NB4 (cell line): ENCODE data around the gene CLCN7.

Source experiments
- DNase-seq: peaks from one replicate; pipeline ENCODE4 v3.0.0; 2010; ENCODE audit warnings: low read depth
- H3K4me3 ChIP-seq: one replicate; pipeline ENCODE4 v1.5.1; 2011; ENCODE audit warnings: mild to moderate bottlenecking, low read depth, low read length, moderate library complexity
- MAX ChIP-seq: IDR thresholded peaks from 2 replicates; pipeline ENCODE4 v1.6.1; 2011; ENCODE audit warnings: low read depth, low read length
- MYC ChIP-seq: IDR thresholded peaks from 2 replicates; pipeline ENCODE4 v1.6.1; 2011; ENCODE audit warnings: low read depth, low read length
- POLR2A ChIP-seq: IDR thresholded peaks from 2 replicates; pipeline ENCODE4 v1.6.1; 2011; ENCODE audit warnings: mild to moderate bottlenecking; ENCODE audit not compliant: insufficient read length; ENCODE audit errors: extremely low read depth
- TF ChIP-seq, protein P1 (sequence below): IDR thresholded peaks from one replicate; pipeline ENCODE4 v1.5.1; 2012; ENCODE audit warnings: low read depth, low read length

The CLCN7 gene

GRCh38 chr16:1498899-1499676, 24.3 kb upstream of the CLCN7 start:
- DNase-seq: no peak
- no peak overlapping the region for H3K4me3 ChIP-seq
- TF ChIP-seq MAX: no peak
- no peak for TF ChIP-seq MYC
- TF ChIP-seq, protein P1, sequence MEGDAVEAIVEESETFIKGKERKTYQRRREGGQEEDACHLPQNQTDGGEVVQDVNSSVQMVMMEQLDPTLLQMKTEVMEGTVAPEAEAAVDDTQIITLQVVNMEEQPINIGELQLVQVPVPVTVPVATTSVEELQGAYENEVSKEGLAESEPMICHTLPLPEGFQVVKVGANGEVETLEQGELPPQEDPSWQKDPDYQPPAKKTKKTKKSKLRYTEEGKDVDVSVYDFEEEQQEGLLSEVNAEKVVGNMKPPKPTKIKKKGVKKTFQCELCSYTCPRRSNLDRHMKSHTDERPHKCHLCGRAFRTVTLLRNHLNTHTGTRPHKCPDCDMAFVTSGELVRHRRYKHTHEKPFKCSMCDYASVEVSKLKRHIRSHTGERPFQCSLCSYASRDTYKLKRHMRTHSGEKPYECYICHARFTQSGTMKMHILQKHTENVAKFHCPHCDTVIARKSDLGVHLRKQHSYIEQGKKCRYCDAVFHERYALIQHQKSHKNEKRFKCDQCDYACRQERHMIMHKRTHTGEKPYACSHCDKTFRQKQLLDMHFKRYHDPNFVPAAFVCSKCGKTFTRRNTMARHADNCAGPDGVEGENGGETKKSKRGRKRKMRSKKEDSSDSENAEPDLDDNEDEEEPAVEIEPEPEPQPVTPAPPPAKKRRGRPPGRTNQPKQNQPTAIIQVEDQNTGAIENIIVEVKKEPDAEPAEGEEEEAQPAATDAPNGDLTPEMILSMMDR: no peak
- TF ChIP-seq POLR2A: no peak

DNA sequence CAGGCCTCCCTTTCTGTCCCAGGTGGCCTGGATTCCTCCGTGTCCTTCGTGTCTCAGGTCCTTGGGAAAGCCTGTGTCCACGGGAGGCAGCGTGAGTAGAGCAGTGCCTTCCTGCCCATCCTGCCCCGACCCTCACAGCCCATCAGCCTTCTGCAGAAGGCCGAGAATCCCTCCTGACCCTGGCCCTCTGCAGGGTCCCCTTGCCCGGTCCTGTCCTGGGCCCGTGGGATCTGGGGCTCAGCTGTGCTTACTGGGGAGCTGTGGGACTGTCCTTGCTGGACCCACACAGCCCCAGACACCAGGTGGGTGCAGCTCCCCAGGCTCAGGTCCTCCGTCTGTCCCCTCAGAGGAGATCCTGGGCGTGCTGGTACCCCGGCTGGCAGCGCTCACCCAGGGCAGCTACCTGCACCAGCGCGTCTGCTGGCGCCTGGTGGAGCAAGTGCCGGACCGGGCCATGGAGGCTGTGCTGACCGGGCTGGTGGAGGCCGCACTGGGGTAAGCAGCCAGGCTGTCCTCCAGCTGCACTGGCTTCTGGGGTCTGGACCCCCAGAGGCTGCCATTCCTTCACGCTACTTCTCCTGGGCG, 22.3 kb upstream of the CLCN7 start:
- H3K4me3 ChIP-seq: no peak overlapping the region
- no peak for DNase-seq
- TF ChIP-seq MYC (no peak), POLR2A (no peak)
- TF ChIP-seq, protein P1: no peak

DNA sequence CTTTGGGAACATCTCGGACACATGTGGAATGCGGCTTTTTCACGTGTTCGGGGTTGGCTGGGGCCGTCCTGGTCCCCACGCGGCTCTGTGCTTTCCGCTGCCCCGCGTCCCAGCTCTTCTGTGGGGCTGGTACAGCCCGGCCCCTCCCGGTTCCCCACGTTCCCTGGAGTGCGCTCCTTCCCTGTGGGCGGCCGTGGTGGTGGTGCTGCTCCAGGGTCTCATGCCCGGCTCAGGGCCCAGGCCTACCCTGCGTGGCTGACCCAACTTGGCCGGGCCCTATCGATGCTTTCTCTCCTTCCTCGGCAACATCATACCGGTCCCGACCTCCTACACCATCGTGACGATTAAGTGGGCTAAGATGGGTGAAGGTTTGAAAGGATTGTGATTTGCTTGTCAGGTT, 21.6 kb upstream of the CLCN7 start:
- no peak overlapping the region for H3K4me3 ChIP-seq
- TF ChIP-seq MYC (no peak), POLR2A (no peak), MAX (no peak)
- TF ChIP-seq, protein P1: no peak
- no peak for DNase-seq

DNA sequence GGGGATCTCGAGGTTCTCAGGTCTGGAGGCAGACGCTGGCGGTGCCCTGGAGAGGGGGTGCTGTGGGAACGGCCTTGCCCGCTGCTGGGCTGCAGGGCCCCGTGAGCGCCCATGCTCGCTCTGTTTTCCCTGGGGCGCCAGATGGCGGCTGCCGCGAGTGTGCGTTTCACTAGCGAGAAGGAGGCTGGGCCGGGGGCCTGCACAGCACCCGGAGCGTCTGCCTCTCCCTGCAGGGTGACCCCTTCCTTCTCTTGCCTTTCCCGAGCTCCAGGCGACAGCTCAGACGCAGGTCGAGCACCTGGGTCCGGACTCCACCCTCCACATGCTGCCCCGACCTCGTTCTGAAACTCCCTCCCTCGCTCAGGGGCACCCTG, 21.0 kb upstream of the CLCN7 start:
- no peak for TF ChIP-seq MAX
- TF ChIP-seq MYC: no peak
- TF ChIP-seq, protein P1: no peak
- TF ChIP-seq POLR2A: no peak
- DNase-seq: no peak
- no peak overlapping the region for H3K4me3 ChIP-seq

- no peak overlapping the region for H3K4me3 ChIP-seq
- no peak for DNase-seq
- TF ChIP-seq, protein P1: no peak
- TF ChIP-seq MYC: no peak
- no peak for TF ChIP-seq POLR2A
- no peak for TF ChIP-seq MAX
Measured at GRCh38 chr16:1495211-1495888, 20.5 kb upstream of the CLCN7 start.
